Kidney tubule cell (primary cell): ENCODE data around the gene SEC24B.

Source experiments
- DNase-seq: peaks from one replicate; pipeline ENCODE4 v3.0.0-alpha.2; 2018; ENCODE audit warnings: low spot score

SEC24B gene

DNA sequence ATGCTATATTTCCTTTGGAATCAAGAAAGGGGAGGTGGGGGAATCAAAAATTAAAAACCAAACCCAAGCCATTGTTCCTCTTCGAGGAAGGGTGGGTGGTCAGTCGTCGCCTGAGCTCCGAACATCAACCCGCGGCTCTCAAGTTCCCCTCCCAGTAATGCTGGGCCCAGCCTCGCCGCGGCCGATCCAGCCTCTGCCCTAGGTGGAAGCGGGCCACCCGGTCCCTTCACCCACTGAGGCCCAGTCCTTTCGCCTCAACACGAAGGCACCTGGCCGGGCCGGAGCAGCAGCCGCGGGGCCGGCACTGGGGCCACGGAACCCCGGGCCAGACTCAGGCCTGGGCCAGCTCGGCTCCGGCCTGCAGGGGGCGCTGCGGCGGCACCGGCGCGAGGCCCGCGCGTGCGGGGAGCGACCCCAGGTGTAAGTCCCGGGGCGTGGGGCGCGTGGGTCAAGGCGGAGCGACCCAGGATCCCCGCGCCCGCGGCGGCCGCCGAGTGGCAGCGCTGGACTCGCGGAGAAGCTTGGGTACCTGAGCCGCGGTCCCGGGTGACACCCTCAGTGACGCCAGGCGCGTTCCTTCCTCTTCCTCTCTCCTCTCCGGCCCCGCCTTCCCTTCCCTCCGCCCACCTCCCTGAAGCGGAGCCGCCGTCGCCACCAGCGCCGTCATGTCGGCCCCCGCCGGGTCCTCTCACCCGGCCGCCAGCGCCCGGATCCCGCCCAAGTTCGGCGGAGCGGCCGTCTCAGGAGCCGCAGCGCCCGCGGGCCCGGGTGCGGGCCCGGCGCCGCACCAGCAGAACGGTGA is at the start of gene SEC24B:
Gene SEC24B (plus strand): TSS at position 611 of the 802 bp plus-strand sequence. CDS start 55 bp downstream, at position 666.
- peak; percentile 92 for DNase-seq

DNA sequence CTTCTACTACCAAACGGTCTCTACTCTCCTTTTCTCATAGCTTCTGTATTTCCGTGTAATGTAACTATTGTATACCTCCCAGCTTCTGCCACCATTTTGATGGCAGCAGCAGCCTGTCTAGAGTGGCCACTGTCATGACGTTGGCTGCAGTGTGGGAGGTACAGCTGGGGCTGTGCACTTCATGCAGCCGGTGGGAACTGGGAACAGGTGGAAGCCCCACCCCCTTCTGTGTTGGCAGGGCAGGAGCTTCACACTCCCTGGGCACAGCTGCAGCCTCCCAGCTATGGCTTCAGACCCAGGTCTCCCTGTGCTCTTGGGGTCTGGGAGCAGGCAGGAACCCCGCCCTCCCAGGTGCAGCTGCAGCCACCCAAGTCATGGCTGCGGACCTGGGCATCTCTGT is 49.8 kb upstream of the SEC24B start:
- DNase-seq = no peak

DNA sequence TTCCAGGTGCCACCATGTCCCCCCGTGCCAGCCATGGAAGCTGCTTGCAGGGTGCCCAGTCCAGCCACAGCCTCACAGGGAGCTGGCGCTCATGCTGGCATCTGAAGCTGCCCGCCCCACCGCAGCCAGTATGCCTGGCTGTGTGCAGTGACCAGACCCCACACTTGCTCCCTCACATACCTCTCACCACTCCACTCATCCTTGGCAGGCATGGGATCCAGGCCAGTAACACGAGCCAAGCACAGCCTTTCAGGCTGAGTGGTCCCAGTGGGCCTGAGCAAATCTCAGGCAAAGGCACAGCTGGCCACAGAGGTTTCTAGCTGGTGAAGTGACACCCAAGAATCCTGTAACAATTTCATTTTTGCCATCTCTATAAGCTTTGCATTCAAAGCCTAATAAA is 48.4 kb upstream of the SEC24B start:
- no peak for DNase-seq

DNA sequence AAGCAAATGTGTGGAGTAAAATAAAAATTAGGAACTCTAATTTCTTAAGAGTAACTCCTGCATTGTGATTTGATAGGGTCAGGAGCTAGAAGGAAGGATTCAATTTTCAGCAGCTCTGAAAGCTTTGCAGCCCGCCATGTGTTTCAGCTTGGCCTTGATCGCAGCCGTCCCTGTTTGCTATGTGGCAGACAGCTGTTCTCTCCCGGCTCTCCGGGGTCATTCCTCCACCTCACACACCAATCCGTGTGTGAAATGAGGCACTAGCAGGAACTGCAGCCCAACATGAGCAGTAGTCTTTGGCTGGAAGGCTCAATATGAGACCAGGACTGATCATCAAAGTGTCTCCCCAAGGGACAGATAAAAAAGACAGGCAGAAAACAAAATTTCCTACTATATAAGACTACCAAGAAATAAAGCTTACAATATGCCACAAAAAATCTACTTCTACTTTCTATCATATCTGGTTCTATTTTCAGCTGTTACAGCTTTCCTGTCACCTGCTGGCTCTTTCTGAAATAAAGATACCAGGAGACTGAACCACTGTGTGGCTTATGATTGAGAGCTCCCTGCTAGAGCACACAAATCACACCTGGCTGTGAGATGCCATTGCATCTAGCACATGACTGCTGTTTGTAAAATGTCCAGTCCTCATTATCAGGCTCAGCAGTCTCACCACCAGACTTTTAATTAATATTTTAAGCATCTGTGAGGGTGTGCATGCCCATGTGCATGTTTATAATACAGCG is 44.1 kb upstream of the SEC24B start:
- no peak for DNase-seq

DNA sequence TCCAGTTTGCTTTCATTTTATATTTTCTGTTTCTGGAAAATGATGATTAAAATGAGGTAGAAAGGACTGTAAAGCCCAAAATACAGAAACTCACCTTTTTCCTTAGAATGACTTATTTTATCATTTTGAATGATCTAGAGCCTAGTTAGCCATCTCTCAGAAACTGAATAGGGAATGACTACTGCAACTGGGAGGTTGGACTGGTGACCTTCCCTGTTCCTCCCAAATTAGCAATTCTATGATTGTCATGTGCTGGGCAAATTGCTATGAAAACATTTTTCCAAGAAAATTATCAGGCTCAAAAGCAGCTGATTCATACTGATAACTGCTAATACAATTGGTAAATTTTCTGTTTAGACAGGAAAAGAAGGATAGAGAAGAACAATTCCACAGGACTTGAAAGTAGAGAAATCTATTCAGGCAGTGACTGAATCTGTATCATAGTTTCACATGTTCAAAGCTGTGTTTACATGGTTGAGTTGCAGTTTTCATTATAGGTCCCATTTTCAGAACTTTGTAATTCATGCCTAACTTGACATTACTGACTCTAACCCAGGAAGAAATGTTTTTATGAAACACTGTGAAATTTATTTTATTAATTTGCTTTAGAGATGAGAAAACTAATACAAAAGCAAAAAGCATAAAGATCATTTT is 43.4 kb upstream of the SEC24B start:
- DNase-seq = no peak

DNA sequence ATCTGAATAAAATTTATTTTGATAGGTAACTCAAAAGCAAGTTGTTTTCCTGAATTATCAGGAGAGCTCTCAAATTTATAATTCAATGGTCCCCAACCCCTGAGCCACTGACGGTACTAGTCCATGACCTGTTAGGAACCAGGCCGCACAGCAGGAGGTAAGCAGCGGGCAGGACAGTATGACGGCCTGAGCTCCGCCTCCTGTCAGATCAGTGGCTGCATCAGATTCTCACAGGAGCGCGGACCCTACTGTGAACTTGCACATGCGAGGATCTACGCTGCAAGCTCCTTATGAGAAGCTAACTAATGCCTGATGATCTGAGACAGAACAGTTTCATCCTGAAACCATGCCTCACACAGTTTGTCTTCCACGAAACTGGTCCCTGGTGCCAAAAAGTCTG is 37.9 kb upstream of the SEC24B start:
- DNase-seq = no peak

DNA sequence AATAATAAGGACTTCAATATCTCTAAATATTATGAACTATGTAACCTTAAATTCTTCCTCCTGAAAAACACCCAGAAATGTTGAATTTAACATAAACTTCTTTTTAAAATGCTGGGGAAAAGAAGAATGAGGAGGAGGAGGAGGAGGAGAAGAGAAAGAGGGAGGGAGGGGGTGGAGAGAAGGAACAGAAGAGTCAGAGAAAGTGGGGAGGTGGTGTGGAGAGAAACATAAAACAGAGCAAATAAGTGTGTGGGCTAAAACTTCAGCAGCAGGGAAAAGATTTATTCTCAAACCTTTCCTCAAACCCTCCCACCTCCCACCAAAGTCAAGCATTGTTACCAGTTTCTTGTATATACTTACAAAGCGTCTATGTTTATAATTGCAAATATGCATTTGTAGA is 34.7 kb upstream of the SEC24B start:
- no peak for DNase-seq

DNA sequence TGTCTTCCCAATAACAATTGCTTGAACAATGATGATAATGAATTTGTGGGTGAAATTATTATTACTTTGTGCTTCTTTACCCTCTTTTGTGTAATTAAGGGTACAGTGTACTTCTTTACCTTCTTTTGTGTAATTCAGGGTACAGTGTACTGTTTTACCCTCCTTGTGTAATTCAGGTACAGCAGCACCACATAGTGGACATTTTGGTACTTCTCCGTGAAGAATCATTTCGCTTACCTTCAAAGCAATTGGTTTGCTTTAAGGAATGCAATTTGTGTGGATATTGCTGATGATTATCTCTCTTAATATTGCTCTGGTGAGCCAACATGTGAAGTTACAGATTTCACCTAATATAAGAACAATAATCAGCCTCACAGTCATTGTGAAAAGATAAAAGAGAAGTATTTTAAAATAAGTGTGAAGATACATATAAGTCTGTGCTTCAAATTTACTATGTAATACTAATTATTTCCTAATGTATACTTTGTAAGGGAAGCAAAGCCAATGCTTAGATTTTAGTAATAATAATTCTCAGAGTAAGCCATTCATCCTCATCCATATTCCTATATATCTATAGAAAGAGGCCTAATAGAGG is 27.2 kb upstream of the SEC24B start:
- DNase-seq = peak; percentile 61

DNA sequence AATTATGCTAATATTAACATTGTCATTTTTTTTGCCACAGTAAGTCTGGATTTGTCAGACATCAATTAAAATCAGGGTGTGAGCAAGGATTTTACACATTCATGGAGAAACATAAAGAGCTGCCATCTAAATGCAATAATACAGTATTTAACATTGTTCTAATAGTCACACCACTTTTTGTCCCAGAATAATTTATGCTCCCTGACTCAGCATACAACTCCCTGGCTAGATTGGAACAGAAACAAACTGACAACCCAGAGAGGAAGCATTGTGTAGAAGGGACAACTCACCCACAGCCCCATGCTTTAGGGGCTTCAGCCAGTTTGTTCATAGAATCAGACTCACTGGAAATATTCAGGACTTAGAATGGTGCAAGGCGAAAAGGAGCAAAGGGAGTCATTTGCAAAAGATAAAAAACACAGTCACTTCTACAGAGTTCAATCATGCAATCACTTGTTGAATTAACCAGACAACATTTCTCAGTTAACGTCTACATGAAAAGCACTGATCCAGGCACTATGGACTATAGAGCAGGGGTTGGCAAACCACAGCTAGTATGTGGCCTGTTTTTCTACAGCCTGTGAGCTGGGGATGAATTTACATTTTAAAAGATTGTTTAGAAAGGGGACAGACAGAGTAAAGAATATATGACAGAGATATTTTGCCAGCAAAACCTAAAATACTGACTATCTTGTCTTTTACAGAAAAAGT is 26.4 kb upstream of the SEC24B start:
- DNase-seq = no peak

DNA sequence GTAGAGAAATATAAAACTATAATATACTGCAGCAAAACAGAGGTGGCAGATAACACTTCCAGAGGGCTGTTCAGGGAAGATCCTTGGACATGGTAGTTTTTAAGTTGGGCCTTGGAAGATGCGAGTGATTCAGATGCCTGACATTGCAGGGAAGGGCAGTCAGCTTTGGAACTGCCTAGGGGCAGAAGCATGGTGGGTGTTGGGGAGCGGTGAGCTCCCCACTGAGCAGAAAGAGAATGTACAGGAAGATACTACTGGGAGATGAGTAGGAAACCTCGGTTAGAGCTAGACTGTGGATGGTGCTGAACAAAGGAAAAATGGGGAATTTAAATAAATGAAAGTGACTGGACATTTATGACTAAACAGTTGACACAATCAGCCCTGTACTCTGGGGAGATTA is 24.9 kb upstream of the SEC24B start:
- no peak for DNase-seq

DNA sequence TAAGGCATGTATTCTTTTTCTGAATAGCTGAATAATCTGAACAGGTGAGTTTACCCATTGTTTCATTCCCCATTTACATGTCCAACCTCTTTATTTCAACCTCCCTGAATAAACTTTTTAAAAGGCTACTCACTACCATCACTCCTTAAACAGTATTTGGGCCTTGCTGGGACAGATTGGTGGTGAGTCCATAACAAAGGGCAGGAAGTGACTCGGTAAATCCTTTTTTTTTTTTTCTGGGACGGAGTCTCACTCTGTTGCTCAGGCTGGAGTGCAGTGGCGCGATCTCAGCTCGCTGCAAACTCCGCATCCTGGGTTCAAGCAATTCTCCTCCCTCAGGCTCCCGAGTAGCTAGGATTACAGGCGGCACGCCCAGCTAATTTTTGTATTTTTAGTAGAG is 23.4 kb upstream of the SEC24B start:
- no peak for DNase-seq

DNA sequence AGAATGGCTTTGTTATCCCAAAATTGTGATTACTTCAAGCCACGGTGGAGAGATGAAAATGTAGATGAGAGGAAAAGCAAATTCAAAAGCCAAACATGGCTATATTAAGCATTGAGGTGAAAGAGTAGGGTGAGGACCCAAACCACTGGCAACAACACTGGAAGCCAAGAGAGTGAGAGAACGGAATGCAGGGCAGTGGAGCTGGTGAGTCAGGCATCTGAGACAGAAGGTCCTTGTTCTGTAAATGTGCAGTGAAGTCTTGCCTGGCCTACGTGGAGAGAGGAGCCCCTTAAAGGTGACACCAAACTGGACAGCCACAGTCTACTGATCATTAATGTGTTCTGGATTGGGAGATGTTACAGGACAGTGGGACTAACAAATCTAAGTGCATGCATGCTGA is 22.8 kb upstream of the SEC24B start:
- DNase-seq = peak; percentile 53

DNA sequence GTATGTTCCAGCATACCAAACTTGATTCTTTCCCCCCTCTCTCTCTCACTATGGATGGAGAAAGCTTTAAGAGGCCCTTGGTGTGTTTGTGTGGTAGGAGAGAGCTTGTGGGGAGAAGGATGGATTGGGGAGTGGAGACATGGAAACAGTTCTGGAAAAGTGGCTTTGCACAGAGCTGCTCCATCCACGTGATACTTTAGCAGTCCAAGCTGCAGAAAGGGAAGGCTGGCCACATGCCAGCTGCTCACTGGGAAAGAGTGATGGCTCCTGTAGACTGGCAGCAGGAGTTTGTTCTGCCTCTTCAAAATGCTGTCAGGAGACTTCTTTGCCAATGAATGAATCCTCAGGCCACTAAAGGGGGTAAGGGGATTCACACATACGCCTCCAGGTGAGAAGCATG is 21.7 kb upstream of the SEC24B start:
- DNase-seq = peak; percentile 34

DNA sequence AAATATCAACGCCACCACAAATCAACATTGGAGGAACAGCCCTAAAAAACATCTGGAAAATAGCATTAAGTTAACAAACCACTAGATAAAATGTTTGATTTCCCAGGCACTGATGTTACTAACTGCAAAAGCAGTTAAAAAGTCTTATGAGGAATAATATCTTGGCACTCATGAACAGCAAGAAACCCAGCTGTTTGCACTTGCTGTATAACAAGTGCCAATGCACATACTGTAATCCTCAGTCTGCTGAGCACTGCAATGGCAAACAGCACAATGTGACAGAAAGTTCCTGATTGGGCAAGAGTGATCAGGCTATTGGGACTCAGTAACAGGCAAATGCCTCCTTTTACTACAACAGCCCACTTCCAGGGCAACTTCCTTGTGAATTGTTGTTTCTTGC is 20.8 kb upstream of the SEC24B start:
- DNase-seq = no peak

DNA sequence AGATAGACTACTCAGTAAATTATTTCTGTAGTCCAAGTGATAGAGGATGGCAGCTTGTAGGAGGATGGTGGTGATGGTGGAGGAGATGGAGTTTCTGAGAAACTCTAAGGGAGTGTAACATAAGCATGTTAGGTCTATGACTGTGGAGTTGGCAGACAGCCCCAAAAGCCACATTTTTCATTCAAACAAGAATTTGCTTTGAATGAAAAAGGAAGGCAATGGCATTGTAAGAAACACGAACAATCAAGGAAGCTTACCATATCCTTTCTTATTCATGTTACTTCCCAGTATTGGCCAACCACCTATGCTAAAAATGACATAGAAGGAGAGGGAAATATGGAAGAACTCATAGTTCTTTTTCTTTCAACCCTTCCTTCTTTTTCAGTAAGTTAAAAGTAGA is 18.7 kb upstream of the SEC24B start:
- DNase-seq = no peak

DNA sequence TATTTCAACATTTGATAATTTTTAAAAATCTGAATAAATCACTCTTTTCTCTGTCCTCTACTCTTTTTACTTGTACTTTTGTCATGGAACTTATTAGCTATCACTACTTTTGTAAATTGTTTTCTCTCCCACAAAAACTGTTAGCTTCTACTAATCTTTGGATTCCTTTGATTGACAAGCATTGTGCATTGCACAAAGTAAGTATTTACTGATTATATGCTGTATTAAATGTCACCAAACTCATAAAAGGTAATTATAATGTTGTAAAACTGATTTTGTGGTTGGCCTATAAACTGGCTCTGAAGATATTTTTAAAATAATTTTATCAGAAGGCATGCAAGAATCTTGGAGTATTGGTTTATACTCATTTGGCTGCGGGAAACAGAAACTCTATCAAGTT is 15.0 kb upstream of the SEC24B start:
- no peak for DNase-seq

DNA sequence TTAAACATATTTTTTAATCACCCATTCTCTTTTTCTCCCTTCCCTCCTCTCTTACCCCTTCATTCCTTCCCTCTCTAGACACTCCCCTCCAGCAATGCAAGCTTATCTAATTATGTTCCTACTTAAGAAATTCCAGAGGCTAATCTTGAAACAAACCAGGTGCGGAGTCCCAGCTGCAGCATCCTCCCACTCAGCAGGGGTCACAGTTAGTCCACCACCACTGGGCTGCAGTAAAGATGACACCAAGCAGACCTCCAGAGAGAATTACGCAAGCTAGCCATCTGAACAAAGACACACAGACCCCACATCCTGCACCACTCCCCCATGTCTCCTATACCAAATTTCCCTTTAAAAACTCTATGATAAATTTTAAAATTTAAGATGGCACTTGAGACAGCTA is 13.9 kb upstream of the SEC24B start:
- DNase-seq = no peak

DNA sequence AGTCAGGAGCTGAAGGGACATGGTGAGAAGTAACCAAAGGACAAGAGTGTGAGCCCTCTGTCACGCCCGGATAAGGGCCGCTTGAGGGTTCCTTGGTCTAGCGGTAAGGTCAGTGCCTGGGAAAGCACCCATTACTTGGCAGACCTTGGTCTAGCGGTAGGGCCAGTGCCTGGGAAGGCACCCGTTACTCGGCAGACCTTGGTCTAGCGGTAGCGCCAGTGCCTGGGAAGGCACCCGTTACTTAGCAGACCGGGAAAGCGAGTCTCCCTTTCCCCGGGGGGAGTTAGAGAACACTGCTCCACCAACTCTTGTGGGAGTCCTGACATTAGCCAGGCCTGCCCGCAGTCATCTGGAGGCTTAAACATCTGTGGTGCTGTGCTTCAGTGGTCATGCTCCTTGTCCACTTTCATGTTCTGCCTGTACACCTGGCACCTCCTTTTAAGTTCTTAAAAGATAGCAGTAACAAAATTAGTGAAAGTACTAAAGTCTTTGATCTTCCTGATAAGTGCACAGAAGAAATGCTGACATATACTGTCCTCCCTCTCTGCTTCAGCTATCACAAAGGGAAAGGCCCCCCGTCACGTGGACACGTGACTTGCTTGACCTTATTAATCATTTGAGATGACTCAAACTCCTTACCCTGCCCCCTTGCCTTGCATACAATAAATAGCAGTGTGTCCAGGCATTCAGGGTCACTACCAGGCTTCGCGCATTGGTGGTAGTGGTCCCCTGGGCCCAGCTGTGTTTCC is 9.3 kb upstream of the SEC24B start:
- DNase-seq = peak; percentile 53

DNA sequence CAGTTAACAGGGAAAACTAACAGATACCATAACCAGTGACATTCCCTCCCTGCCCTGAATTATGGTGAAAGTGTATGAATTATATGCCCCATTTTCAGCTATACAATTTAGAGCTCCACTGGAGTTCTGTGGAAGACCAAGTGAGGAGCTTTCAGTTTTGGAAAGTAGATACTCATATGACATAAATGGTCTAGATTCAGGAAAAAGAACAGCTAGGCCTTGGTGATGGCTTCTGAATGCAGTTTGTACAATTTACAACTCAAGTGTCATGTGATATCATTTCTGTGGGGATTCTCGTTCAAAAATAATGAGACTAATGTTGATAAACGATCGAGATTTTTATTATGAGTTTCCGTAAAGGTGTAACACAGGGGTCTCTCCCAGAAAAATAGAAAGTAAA is 8.2 kb upstream of the SEC24B start:
- DNase-seq = no peak

DNA sequence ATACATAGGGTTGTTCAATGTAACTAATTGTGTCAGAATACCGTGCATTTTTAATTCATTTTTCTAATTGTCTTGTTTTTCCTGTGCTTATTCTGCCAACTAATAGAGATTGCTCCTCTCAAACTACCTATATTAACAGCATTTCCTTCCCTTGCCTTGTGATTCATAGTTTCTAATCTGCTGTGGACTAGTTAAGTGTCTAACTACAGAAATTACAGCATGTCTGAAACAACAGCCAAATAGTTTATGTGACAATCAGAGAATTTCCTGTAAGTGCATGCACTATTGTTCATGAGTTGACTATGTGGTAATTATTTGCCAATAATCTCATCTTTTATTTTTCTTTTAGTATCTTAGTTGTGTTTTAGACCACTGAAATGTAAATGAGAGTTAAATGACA is 4.1 kb upstream of the SEC24B start:
- peak; percentile 46 for DNase-seq

DNA sequence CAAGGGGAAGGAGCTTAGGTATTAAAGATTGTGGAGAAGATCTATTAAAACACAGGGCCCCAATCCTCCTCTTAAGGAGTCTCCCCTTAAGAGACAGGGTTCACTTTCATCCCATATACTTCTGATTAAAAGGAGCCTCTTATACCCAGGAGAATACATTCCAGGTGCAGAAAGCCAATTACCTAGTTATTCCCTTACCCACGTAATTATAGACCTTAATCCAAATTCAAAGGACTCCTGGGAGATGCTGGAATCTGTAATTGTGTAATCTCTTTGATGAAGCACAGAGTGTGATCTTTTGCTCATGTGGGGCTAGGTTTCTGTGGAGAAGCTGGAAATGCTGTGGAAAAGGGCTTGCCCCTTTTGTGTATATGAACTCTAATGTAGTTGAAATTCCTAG is 1.4 kb upstream of the SEC24B start:
- no peak for DNase-seq
